ENCODE data around the gene POLR3H.

GRCh38 chr22:41578114-41578513 is 33.8 kb upstream of the POLR3H start:
- TF ChIP-seq, protein P1, sequence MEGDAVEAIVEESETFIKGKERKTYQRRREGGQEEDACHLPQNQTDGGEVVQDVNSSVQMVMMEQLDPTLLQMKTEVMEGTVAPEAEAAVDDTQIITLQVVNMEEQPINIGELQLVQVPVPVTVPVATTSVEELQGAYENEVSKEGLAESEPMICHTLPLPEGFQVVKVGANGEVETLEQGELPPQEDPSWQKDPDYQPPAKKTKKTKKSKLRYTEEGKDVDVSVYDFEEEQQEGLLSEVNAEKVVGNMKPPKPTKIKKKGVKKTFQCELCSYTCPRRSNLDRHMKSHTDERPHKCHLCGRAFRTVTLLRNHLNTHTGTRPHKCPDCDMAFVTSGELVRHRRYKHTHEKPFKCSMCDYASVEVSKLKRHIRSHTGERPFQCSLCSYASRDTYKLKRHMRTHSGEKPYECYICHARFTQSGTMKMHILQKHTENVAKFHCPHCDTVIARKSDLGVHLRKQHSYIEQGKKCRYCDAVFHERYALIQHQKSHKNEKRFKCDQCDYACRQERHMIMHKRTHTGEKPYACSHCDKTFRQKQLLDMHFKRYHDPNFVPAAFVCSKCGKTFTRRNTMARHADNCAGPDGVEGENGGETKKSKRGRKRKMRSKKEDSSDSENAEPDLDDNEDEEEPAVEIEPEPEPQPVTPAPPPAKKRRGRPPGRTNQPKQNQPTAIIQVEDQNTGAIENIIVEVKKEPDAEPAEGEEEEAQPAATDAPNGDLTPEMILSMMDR (IDR thresholded peaks at IDR 0.05; ENCODE audit: low read depth, low read length, poor library complexity, severe bottlenecking), result no peak
- no peak for TF ChIP-seq EZH2phosphoT487 (IDR thresholded peaks at IDR 0.05; ENCODE audit: borderline replicate concordance, low read length)
